ENCODE measurements around the gene ZNF821. TPM values are rescaled to one million over a fixed set of nuclear protein-coding genes. Genes with fewer than 3 reads are reported as not detected.

ZNF821 gene
- total and polyA plus RNA-seq, 2 of the 8 experiments (the other 6 are each of a cell fraction or from before 2014, with no cell fraction given) = 9.5 to 14.1 TPM

DNA sequence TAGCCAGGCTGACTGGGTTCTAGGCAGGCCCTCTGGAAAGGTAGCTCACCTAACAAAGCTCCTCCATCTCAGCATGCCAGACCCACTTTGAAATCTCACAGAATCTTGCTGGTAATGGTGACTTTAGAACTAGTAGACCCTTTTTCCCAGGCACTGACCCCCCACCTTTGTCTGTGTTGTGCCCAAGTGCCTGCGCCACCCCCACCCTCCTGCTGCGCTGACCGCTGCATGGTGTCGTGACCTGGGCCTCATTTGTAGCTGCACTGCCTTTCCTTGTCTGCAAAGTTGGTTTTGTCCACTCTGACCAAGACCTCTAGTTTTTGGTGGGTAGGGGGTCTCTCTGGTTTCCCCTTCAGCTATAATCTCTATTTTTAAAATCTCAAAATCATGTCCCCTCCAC is 31.4 kb downstream of the ZNF821 start (continued):
- TF ChIP-seq, protein P1, sequence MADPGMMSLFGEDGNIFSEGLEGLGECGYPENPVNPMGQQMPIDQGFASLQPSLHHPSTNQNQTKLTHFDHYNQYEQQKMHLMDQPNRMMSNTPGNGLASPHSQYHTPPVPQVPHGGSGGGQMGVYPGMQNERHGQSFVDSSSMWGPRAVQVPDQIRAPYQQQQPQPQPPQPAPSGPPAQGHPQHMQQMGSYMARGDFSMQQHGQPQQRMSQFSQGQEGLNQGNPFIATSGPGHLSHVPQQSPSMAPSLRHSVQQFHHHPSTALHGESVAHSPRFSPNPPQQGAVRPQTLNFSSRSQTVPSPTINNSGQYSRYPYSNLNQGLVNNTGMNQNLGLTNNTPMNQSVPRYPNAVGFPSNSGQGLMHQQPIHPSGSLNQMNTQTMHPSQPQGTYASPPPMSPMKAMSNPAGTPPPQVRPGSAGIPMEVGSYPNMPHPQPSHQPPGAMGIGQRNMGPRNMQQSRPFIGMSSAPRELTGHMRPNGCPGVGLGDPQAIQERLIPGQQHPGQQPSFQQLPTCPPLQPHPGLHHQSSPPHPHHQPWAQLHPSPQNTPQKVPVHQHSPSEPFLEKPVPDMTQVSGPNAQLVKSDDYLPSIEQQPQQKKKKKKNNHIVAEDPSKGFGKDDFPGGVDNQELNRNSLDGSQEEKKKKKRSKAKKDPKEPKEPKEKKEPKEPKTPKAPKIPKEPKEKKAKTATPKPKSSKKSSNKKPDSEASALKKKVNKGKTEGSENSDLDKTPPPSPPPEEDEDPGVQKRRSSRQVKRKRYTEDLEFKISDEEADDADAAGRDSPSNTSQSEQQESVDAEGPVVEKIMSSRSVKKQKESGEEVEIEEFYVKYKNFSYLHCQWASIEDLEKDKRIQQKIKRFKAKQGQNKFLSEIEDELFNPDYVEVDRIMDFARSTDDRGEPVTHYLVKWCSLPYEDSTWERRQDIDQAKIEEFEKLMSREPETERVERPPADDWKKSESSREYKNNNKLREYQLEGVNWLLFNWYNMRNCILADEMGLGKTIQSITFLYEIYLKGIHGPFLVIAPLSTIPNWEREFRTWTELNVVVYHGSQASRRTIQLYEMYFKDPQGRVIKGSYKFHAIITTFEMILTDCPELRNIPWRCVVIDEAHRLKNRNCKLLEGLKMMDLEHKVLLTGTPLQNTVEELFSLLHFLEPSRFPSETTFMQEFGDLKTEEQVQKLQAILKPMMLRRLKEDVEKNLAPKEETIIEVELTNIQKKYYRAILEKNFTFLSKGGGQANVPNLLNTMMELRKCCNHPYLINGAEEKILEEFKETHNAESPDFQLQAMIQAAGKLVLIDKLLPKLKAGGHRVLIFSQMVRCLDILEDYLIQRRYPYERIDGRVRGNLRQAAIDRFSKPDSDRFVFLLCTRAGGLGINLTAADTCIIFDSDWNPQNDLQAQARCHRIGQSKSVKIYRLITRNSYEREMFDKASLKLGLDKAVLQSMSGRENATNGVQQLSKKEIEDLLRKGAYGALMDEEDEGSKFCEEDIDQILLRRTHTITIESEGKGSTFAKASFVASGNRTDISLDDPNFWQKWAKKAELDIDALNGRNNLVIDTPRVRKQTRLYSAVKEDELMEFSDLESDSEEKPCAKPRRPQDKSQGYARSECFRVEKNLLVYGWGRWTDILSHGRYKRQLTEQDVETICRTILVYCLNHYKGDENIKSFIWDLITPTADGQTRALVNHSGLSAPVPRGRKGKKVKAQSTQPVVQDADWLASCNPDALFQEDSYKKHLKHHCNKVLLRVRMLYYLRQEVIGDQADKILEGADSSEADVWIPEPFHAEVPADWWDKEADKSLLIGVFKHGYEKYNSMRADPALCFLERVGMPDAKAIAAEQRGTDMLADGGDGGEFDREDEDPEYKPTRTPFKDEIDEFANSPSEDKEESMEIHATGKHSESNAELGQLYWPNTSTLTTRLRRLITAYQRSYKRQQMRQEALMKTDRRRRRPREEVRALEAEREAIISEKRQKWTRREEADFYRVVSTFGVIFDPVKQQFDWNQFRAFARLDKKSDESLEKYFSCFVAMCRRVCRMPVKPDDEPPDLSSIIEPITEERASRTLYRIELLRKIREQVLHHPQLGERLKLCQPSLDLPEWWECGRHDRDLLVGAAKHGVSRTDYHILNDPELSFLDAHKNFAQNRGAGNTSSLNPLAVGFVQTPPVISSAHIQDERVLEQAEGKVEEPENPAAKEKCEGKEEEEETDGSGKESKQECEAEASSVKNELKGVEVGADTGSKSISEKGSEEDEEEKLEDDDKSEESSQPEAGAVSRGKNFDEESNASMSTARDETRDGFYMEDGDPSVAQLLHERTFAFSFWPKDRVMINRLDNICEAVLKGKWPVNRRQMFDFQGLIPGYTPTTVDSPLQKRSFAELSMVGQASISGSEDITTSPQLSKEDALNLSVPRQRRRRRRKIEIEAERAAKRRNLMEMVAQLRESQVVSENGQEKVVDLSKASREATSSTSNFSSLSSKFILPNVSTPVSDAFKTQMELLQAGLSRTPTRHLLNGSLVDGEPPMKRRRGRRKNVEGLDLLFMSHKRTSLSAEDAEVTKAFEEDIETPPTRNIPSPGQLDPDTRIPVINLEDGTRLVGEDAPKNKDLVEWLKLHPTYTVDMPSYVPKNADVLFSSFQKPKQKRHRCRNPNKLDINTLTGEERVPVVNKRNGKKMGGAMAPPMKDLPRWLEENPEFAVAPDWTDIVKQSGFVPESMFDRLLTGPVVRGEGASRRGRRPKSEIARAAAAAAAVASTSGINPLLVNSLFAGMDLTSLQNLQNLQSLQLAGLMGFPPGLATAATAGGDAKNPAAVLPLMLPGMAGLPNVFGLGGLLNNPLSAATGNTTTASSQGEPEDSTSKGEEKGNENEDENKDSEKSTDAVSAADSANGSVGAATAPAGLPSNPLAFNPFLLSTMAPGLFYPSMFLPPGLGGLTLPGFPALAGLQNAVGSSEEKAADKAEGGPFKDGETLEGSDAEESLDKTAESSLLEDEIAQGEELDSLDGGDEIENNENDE (IDR thresholded peaks at IDR 0.05; ENCODE audit: insufficient replicate concordance, low read length) = no peak
- 0 out of 2 replicates have a peak, but pooled peaks have one; percentile 18 for TF ChIP-seq POLR2AphosphoS5 (IDR thresholded peaks at IDR 0.05; ENCODE audit: low read depth, low read length)
- TF ChIP-seq, protein P2, sequence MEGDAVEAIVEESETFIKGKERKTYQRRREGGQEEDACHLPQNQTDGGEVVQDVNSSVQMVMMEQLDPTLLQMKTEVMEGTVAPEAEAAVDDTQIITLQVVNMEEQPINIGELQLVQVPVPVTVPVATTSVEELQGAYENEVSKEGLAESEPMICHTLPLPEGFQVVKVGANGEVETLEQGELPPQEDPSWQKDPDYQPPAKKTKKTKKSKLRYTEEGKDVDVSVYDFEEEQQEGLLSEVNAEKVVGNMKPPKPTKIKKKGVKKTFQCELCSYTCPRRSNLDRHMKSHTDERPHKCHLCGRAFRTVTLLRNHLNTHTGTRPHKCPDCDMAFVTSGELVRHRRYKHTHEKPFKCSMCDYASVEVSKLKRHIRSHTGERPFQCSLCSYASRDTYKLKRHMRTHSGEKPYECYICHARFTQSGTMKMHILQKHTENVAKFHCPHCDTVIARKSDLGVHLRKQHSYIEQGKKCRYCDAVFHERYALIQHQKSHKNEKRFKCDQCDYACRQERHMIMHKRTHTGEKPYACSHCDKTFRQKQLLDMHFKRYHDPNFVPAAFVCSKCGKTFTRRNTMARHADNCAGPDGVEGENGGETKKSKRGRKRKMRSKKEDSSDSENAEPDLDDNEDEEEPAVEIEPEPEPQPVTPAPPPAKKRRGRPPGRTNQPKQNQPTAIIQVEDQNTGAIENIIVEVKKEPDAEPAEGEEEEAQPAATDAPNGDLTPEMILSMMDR (IDR thresholded peaks at IDR 0.05; ENCODE audit: control extremely low read depth in 1 of 3, insufficient read depth in 1 of 3, low read depth in 1 of 3, low read length in 3 of 3) = no peak
- TF ChIP-seq SP1 (IDR thresholded peaks at IDR 0.05; ENCODE audit: low read depth, low read length) = no peak
- TF ChIP-seq SAP30 (IDR thresholded peaks at IDR 0.05; ENCODE audit: insufficient read depth, insufficient replicate concordance, low read length) = no peak
